HUES6 (cell line): ENCODE measurements around the gene MOB1B.
"Not testable (repeated sequence)": the region's sequence is repeated elsewhere in the genome, so short reads cannot be mapped to it uniquely, and the experiment has no call there.

Experiments used
- H3K27ac ChIP-seq: 2 replicates; pipeline ENCODE4 v1.7.0; 2013; ENCODE audit warnings: low read depth, mild to moderate bottlenecking, low read length, inconsistent platforms
- H3K27me3 ChIP-seq: 2 replicates; pipeline ENCODE4 v1.6.1; 2013; ENCODE audit warnings: low read length; ENCODE audit not compliant: control insufficient read depth, insufficient read depth
- H3K36me3 ChIP-seq: 2 replicates; pipeline ENCODE4 v1.6.1; 2013; ENCODE audit warnings: low read length; ENCODE audit not compliant: control insufficient read depth, insufficient read depth
- H3K4me1 ChIP-seq: 2 replicates; pipeline ENCODE4 v1.6.1; 2013; ENCODE audit warnings: low read length; ENCODE audit not compliant: control insufficient read depth, insufficient read depth
- H3K4me3 ChIP-seq: 2 replicates; pipeline ENCODE4 v1.5.1; 2013; ENCODE audit warnings: low read depth, low read length
- H3K9ac ChIP-seq: one replicate; pipeline ENCODE4 v1.6.1; 2013; ENCODE audit warnings: mild to moderate bottlenecking, low read length
- H3K9me3 ChIP-seq: 2 replicates; pipeline ENCODE4 v1.6.1; 2013; ENCODE audit warnings: low read depth, low read length; ENCODE audit not compliant: control insufficient read depth, insufficient read depth

The MOB1B gene

DNA sequence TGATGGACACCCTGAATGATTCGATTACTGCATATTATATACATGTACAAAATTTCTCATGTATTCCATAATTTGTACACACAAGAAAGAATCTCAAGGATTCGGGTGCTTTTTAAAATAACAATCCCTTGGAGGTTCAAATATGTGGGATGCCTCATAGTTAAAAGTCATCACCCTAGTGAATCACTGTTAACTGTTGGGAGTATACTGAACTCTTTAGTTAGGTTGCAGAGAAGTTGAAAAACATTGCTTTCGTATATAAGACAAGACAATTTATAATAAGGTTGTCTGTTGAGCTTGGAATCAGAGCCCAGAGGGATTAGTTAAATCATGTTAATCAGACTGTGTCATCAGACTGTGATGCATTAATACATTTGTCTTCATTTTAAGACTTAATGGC lies 106.9 kb downstream of the MOB1B start:
- Histone ChIP-seq H3K4me3 (no peak overlapping the region), H3K4me1 (peaks cover 14% of the 10 kb centered on the region), H3K9me3 (peaks cover 3% of the 10 kb centered on the region; the same call in 1 of the 2 replicates), H3K9ac (no peak overlapping the region), H3K27ac (no peak overlapping the region), H3K27me3 (no peaks in the 10 kb centered on the region), H3K36me3 (no peaks in the 10 kb centered on the region; the same call in 1 of the 2 replicates)

DNA sequence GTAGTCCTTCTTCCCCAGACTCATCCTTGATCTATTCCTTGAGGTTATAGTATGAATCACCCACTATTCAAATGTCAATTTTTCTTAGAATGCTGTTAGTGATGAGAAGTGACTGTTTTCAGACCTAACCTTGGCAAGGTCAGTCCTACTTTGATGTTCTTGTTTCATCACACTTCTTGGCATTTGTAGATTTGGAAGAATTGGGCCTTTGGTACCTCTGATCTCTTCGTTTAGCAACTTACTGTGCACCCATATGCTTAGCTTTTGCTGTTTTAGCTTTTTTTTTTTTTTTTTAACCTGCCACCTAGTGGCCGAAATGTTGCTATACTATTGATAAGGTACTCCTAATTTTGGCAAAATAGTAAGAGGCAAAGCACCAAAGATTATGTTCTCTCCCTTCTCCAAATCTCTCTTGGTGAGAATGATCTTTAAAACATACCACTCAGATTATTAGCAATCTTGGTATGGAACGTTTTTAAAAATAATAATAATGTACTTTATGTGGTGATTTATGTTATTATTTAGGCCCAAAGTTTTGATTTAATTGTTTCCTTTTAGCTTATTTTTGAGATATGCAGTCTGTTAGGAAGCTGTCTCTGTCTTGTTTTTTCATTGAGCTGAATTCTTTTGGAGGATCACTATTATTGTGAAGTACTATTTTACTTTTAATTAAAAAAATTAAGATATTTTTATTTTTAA lies 107.9 kb downstream of the MOB1B start:
- no peak overlapping the region for H3K9ac ChIP-seq
- H3K4me3 ChIP-seq: no peak overlapping the region
- H3K4me1 ChIP-seq: peaks cover 5% of the 10 kb centered on the region
- H3K27ac ChIP-seq: no peak overlapping the region
- H3K36me3 ChIP-seq: no peaks in the 10 kb centered on the region; the same call in 1 of the 2 replicates
- H3K27me3 ChIP-seq: no peaks in the 10 kb centered on the region
- H3K9me3 ChIP-seq: peaks cover 3% of the 10 kb centered on the region; the same call in 1 of the 2 replicates

DNA sequence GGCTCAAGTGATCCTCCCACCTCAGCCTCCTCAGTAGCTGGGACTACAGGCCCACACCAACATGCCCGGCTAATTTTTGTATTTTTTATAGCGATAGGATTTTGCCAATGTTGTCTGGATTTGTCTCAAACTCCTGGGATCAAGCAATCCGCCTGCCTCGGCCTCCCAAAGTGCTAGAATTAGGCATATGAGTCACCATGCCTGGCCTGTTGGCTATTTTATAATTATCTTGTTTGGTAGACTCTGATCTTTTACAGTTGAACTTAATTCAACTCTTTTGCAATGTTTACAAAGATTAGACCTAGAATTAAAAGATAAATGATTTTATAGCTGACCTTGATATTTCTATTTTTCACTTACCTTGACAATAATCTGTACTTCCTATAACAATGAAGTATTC lies 109.3 kb downstream of the MOB1B start:
- Histone ChIP-seq H3K27me3 (no peaks in the 10 kb centered on the region), H3K27ac (no peak overlapping the region), H3K4me3 (no peak overlapping the region), H3K9ac (no peak overlapping the region), H3K4me1 (0 out of 2 replicates have a peak, but pooled peaks cover 4% of the 10 kb centered on the region), H3K36me3 (no peaks in the 10 kb centered on the region; the same call in 1 of the 2 replicates), H3K9me3 (peaks cover 3% of the 10 kb centered on the region; the same call in 1 of the 2 replicates)

DNA sequence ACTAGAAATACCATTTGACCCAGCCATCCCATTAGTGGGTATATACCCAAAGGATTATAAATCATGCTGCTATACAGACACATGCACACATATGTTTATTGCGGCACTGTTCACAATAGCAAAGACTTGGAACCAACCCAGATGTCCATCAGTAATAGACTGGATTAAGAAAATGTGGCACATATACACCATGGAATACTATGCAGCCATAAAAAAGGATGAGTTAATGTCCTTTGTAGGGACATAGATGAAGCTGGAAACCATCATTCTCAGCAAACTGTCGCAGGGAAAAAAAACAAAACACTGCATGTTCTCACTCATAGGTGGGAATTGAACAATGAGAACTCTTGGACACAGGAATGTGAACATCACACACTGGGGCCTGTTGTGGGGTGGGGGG lies 115.2 kb downstream of the MOB1B start:
- not testable (repeated sequence) for H3K9ac ChIP-seq, H3K4me1 ChIP-seq, H3K4me3 ChIP-seq, H3K9me3 ChIP-seq, H3K36me3 ChIP-seq, H3K27me3 ChIP-seq, H3K27ac ChIP-seq

DNA sequence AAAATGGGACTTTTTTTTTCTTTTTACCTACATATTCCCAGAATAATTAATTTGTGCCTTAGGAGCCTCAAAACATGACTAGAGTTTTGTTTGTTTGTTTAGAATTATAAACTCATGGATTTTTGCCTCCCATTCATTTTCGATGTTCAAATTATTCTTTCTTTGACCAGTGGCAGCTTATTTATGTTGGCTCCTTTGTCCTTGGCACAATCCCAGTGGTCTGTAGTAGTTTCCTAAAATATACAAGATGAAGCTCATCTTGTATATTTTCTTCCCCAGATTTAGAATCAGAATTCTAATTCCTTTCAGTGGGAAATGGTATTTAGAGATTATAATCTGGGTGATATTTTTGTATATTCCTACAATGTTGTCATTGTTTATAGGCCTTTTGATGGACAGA lies 118.4 kb downstream of the MOB1B start:
- Histone ChIP-seq H3K4me3 (no peak overlapping the region), H3K27me3 (no peaks in the 10 kb centered on the region), H3K9ac (no peak overlapping the region), H3K4me1 (no peaks in the 10 kb centered on the region), H3K36me3 (peaks cover 11% of the 10 kb centered on the region), H3K9me3 (no peaks in the 10 kb centered on the region), H3K27ac (no peak overlapping the region)

DNA sequence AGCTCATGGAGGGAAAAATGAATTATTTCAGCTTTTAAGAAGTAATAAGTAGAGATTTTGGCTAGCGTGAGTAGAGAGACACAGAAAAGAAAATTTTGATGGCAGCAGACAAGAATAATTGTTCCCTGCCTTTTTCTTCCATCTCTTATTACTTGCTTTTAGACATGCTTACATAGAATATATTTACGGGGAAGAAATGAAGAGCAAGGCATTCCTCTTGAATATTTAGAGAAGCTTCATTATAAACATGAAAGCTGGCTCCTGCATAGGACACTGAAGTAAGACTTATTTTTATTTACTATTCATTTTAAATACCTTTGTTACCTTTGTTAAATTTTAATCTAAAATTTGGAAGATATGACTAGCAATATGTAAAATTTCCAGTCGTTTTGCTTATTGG lies 123.5 kb downstream of the MOB1B start:
- Histone ChIP-seq H3K36me3 (peaks cover 32% of the 10 kb centered on the region), H3K4me3 (no peak overlapping the region), H3K27me3 (no peaks in the 10 kb centered on the region), H3K27ac (no peak overlapping the region), H3K9ac (no peak overlapping the region), H3K4me1 (peaks cover 5% of the 10 kb centered on the region), H3K9me3 (no peaks in the 10 kb centered on the region)

DNA sequence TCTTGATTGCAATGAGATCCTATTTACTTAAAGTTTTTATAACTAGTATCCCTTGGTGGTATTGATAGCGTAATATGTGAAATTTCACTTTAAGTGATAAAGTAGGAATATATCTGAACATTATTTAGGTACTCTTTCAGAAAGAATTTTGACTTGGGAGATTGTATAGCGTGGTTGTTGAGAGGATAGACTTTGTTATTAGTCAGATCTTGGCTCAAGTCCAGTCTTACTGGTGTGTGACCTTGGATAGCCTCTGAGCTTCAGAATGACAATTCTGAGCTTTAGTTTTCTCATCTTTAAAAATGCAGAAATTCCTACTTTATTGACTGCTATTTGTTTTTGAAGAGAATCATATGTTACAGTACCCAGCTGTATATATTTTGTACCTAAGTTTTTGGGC lies 123.9 kb downstream of the MOB1B start:
- Histone ChIP-seq H3K9me3 (no peaks in the 10 kb centered on the region), H3K27me3 (no peaks in the 10 kb centered on the region), H3K36me3 (peaks cover 34% of the 10 kb centered on the region), H3K4me3 (no peak overlapping the region), H3K4me1 (peaks cover 5% of the 10 kb centered on the region), H3K9ac (no peak overlapping the region), H3K27ac (no peak overlapping the region)

DNA sequence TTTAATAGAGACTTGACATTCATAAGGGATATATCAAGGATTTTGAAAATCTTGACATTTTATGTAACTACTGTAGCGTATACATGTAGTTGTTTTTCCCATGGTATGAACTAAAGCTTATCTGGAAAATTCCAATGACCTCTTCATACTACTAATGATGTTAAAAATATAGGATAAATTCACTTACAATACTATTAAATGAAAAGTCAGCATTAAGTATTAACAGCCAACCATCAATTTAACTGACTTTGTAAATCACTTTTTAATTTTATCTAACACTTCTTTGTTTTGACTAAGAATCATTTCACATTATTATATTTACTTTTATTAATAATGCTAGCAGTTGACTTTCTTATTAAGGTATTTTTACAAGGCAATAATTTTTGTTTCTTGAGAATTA lies 125.4 kb downstream of the MOB1B start:
- H3K27ac ChIP-seq: no peak overlapping the region
- H3K9me3 ChIP-seq: no peaks in the 10 kb centered on the region
- H3K36me3 ChIP-seq: peaks cover 43% of the 10 kb centered on the region
- H3K4me3 ChIP-seq: no peak overlapping the region
- H3K9ac ChIP-seq: no peak overlapping the region
- peaks cover 5% of the 10 kb centered on the region for H3K4me1 ChIP-seq
- no peaks in the 10 kb centered on the region for H3K27me3 ChIP-seq

DNA sequence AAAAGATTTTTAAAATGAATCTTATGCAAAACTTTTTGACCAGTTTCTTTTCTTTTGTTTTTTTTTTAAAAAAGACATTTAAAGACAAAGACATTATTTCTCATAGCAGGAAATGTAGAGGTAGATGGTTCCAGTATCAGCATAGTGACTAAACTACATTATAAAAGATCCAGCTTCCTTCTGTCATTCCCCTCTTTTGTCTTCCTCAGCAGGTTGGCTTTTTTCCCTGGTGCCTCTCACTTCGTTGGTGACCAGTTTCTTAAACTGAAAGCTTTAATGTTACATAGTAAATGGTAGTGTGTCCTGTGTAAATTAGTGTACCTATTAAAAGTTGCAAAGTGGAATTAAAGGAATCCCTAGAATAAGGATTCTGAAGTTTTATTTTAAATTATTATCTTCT lies 127.3 kb downstream of the MOB1B start:
- Histone ChIP-seq H3K4me3 (no peak overlapping the region), H3K27ac (no peak overlapping the region), H3K9me3 (no peaks in the 10 kb centered on the region), H3K36me3 (peaks cover 41% of the 10 kb centered on the region), H3K27me3 (no peaks in the 10 kb centered on the region), H3K9ac (no peak overlapping the region), H3K4me1 (peaks cover 5% of the 10 kb centered on the region)

DNA sequence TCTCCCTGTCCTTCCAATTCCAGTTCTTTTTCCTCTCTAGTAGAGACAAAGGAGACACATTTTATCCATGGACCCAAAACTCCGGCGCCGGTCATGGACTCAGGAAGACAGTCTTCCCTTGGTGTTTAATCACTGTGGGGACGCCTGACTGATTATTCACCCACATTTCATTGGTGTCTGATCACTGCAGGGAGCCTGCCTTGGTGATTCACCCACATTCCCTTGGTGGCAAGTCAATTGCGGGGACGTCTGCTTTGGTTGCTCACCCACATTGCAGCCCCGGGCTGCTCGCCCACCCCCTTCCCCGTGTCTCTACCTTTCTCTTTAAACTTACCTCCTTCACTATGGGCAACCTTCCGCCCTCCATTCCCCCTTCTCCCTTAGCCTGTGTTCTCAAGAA lies 129.9 kb downstream of the MOB1B start:
- H3K9ac ChIP-seq, H3K27ac ChIP-seq, H3K4me1 ChIP-seq, H3K27me3 ChIP-seq, H3K9me3 ChIP-seq, H3K4me3 ChIP-seq: not testable (repeated sequence)
- H3K36me3 ChIP-seq: peaks cover 31% of the 10 kb centered on the region
